ENCODE measurements around the gene TGFBR1. TPM values are rescaled to one million over a fixed set of nuclear protein-coding genes. Genes with fewer than 3 reads are reported as not detected.

TGFBR1 gene
- total RNA-seq, 4 donors from 2014 or later: 24.0 to 37.4 (median 31.8) TPM

GRCh38 chr9:99141849-99142248 lies 36.9 kb downstream of the TGFBR1 start:
- Histone ChIP-seq H3K4me3 (no peak overlapping the region), H3K36me3 (peaks cover 0 to 73% (median 4%) of the 10 kb centered on the region in 3 donors), H3K27me3 (no peaks in the 10 kb centered on the region), H3K9me3 (no peaks in the 10 kb centered on the region), H3K4me1 (peaks cover 0 to 8% (median 3%) of the 10 kb centered on the region in 4 donors), H3K27ac (no peak overlapping the region)
- DNase-seq (ENCODE audit: low spot score in 2 of 2): no peak
- WGBS, 2 donors: 74 to 81% methylated on average over 5 of the region's 5 CpGs
- TF ChIP-seq POLR2A (IDR thresholded peaks at IDR 0.05): no peak
- TF ChIP-seq EP300 (IDR thresholded peaks at IDR 0.05): no peak
- no peak for TF ChIP-seq CTCF (IDR thresholded peaks at IDR 0.05)

GRCh38 chr9:99142275-99142674 lies 37.4 kb downstream of the TGFBR1 start:
- H3K36me3 ChIP-seq: peaks cover 0 to 77% (median 7%) of the 10 kb centered on the region in 3 donors
- no peaks in the 10 kb centered on the region for H3K9me3 ChIP-seq
- no peak overlapping the region for H3K27ac ChIP-seq
- no peaks in the 10 kb centered on the region for H3K27me3 ChIP-seq
- TF ChIP-seq POLR2A (IDR thresholded peaks at IDR 0.05): no peak
- no peak for TF ChIP-seq CTCF (IDR thresholded peaks at IDR 0.05)
- TF ChIP-seq EP300 (IDR thresholded peaks at IDR 0.05): no peak
- H3K4me1 ChIP-seq: peaks cover 0 to 8% (median 3%) of the 10 kb centered on the region in 4 donors
- WGBS, 2 donors: 86 to 95% methylated on average over 4 of the region's 4 CpGs
- DNase-seq (ENCODE audit: low spot score in 2 of 2): no peak
- H3K4me3 ChIP-seq: no peak overlapping the region

GRCh38 chr9:99143655-99144054 lies 38.7 kb downstream of the TGFBR1 start:
- Histone ChIP-seq H3K4me3 (no peak overlapping the region), H3K36me3 (peaks cover 0 to 80% (median 11%) of the 10 kb centered on the region in 3 donors)

GRCh38 chr9:99144966-99145365 lies 40.1 kb downstream of the TGFBR1 start:
- Histone ChIP-seq H3K27ac (no peak overlapping the region), H3K9me3 (no peaks in the 10 kb centered on the region), H3K4me3 (no peak overlapping the region), H3K27me3 (no peaks in the 10 kb centered on the region), H3K4me1 (peaks cover 0 to 7% (median 3%) of the 10 kb centered on the region in 4 donors), H3K36me3 (peaks cover 0 to 80% (median 11%) of the 10 kb centered on the region in 3 donors)
- DNase-seq (ENCODE audit: low spot score in 2 of 2): no peak
- 78 to 88% methylated on average over 4 of the region's 4 CpGs for WGBS, 2 donors
- TF ChIP-seq EP300 (IDR thresholded peaks at IDR 0.05): no peak
- TF ChIP-seq POLR2A (IDR thresholded peaks at IDR 0.05): no peak

More at GRCh38 chr9:99143655-99144054, 38.7 kb downstream of the TGFBR1 start:
- Histone ChIP-seq H3K27me3 (no peaks in the 10 kb centered on the region), H3K27ac (no peak overlapping the region), H3K9me3 (no peaks in the 10 kb centered on the region), H3K4me1 (peaks cover 0 to 8% (median 3%) of the 10 kb centered on the region in 4 donors)
- no peak for DNase-seq (ENCODE audit: low spot score in 2 of 2)
- no peak for TF ChIP-seq CTCF (IDR thresholded peaks at IDR 0.05)
- no peak for TF ChIP-seq EP300 (IDR thresholded peaks at IDR 0.05)
- no peak for TF ChIP-seq POLR2A (IDR thresholded peaks at IDR 0.05)
- WGBS, 2 donors: 83 to 85% methylated on average over 3 of the region's 3 CpGs

GRCh38 chr9:99146574-99146973 lies 41.7 kb downstream of the TGFBR1 start:
- no peaks in the 10 kb centered on the region for H3K4me1 ChIP-seq
- no peak for DNase-seq (ENCODE audit: low spot score in 2 of 2)
- no peak overlapping the region for H3K4me3 ChIP-seq
- H3K9me3 ChIP-seq: no peaks in the 10 kb centered on the region
- H3K36me3 ChIP-seq: peaks cover 0 to 86% (median 11%) of the 10 kb centered on the region in 3 donors
- no peak overlapping the region for H3K27ac ChIP-seq
- H3K27me3 ChIP-seq: no peaks in the 10 kb centered on the region
- WGBS, 2 donors: 84 to 88% methylated on average over 4 of the region's 4 CpGs
- TF ChIP-seq CTCF (IDR thresholded peaks at IDR 0.05) (no peak), POLR2A (IDR thresholded peaks at IDR 0.05) (no peak), EP300 (IDR thresholded peaks at IDR 0.05) (no peak)

GRCh38 chr9:99147177-99147576 lies 42.3 kb downstream of the TGFBR1 start:
- no peak for DNase-seq (ENCODE audit: low spot score in 2 of 2)
- Histone ChIP-seq H3K27me3 (no peaks in the 10 kb centered on the region), H3K4me3 (no peak overlapping the region), H3K36me3 (peaks cover 0 to 90% (median 11%) of the 10 kb centered on the region in 3 donors), H3K4me1 (no peaks in the 10 kb centered on the region), H3K9me3 (no peaks in the 10 kb centered on the region), H3K27ac (no peak overlapping the region)
- TF ChIP-seq POLR2A (IDR thresholded peaks at IDR 0.05) (no peak), CTCF (IDR thresholded peaks at IDR 0.05) (no peak), EP300 (IDR thresholded peaks at IDR 0.05) (no peak)

Data from tibial nerve (tissue), 4 donors.